ENCODE results near the gene NDUFA8. TPM values are rescaled to one million over a fixed set of nuclear protein-coding genes. Genes with fewer than 3 reads are reported as not detected.
"Not testable (repeated sequence)": the region's sequence is repeated elsewhere in the genome, so short reads cannot be mapped to it uniquely, and the experiment has no call there.

The NDUFA8 gene
- total RNA-seq, 1 donor from 2014 or later: 27.6 TPM

DNA sequence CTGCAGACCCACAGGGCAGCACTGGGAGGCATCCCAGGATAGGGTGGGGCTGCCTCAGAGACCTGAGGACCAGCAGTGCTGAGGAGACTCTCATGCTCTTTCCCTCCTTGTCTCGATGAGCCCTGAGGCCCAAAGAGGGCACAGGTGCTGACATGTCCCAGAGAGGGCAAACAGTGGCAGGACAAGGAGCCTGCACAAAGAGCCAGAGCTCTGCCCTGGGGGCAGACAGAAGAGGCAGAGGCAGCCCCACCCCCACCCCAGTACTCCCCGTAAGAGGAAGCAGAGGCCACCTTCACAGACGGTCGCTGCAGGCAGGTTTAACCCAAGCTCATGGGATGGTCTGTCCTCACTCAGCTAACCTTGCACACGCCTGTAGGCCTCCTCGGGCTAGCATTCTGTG, 37.1 kb downstream of the NDUFA8 start:
- ATAC-seq (no peak), DNase-seq (ENCODE audit: low spot score) (no peak)

DNA sequence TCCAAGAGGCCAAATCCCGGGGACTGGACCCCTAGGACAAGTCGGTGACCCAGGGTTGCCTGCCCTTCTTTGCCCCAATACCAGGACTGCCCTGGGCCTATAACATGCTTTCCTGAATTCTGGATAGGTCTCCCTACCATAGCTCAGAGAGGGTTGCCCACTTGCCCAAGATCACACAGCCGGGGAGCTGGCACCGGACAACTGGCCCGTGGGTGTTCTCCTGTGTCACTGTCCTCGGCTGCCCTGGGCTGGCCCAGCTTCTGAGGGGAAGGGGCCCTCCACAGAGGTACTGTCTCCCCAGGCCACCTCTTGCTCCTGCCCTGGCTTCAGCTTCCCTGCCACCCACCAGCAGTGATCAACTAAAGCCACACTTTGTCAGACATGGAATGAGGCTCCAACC, 37.6 kb downstream of the NDUFA8 start:
- no peak for DNase-seq (ENCODE audit: low spot score)
- ATAC-seq: no peak

DNA sequence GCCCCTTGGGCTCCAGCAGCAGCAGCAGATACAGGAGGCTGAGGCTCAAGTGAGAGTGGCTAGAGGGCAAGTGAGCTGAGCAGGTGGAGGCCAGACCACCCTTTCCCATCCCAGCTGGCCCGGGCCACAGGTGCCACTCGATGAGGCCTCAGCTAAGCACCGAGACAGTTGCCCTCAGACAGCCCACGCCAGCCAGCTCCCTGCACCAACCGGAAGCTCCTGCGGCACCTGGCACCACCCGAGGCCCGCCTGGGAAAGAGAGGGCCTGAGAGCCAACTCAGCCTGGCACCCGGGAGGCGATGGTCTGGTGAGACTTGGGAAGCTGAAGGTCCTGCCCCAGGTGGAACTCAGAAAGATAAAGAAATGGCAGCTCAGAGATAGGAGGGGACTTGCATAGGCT, 38.2 kb downstream of the NDUFA8 start:
- no peak for DNase-seq (ENCODE audit: low spot score)

DNA sequence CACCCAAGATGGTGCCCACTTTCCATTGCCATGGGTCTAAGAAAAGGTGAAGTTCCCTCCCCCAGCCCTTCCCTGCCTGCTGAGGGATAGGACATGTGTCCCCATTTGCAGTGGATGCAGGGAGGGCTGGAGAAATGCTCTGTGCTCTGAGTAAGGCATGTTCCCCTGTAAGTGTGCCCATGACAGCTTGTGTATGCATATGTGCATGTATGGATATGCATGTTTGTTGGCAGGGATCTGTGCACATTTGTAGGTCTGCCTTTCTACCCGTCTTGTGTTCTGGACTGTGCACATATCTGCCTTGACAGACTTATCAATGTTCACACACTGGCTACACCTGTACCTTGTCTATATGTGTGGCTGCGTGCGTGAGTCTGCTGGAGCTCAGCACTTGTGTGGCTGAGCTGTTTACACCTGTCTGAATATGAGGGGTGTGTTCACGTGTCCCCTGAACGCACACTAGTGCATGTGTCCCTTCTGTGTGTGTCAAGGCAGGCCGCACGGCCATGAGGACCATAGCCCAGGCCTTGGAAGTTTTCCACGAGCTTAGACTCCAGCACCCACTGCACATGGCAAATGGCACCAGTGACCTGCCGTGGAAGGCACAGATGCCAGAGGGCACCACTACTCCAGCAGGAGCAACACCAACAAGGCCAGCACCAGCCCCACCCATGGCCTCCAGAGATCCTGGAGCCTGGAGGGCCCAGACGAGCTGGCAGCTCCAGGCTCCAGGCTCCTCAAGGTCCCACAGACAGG, 39.1 kb downstream of the NDUFA8 start:
- ATAC-seq (no peak), DNase-seq (ENCODE audit: low spot score) (no peak)

More for the DNA sequence above, 38.2 kb downstream of the NDUFA8 start:
- no peak for ATAC-seq

DNA sequence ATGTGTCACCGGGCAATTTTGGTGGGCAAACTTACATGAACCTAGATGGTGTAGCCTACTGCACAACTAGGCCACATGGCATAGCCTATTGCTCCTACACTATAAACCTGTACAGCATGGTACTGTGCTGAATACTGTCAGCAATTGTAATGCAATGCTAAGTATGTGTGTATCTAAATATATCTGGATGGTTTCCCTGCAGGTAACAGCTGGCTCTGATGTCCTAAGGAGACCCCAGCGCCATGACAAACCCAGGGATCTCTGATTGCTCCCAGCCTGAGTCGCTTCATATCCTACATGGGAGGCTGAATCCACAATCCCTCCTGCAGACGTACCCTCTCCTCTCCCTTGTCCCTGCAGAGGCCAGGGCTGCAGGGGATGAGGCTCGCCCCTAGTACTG, 39.9 kb downstream of the NDUFA8 start:
- DNase-seq (ENCODE audit: low spot score): no peak
- ATAC-seq: no peak

DNA sequence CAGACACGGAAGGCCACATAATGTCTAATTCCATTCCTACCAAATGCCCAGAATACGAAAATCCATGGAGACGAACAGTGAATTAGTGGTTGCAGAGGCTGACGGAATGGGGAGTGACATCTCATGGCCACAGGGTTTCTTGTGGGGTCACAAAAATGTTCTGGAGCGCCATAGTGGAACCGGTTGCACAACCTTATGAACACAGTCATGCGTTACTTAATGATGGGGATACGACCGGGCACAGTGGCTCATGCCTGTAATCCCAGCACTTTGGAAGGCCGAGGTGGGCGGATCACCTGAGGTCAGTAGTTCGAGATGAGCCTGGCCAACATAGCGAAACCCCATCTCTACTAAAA, 40.4 kb downstream of the NDUFA8 start:
- DNase-seq (ENCODE audit: low spot score) (no peak), ATAC-seq (no peak)

DNA sequence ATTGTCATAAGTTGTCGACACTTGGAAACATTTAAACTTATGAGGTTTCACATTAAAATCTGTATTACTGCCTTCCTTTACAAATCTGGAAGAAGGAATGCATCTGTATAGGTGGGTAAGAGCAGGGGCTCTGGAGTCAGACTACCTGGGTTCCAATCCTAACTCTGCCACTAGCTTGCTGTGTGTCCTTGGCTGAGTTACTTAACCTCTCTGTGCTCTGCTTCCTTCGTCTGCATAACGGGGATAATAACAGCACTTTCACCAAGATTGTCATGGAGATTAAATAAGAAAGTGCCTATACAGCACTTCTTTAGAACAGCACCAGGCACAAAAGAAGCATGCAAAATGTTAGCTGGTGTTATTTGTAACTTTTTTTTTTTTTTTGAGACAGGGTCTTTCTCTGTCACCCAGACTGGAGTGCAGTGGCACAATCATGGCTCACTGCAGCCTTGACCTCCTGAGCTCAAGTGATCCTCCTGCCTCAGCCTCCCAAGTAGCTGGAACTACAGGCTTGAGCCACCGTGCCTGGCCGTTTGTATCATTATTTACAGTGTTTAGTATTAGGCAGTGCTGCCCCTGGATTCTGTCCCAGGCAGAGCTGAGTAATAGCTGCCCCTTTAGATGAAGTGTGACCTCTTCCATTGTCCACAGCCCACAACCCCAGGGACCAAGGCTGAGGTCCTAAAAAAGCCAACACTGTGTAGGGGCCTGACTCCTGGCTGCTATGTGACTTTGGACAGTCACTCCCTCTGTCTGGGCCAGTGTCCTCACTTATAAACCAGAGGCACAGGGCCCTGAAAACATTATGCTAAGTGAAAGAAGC, 41.0 kb downstream of the NDUFA8 start:
- no peak for ATAC-seq
- DNase-seq (ENCODE audit: low spot score): no peak

DNA sequence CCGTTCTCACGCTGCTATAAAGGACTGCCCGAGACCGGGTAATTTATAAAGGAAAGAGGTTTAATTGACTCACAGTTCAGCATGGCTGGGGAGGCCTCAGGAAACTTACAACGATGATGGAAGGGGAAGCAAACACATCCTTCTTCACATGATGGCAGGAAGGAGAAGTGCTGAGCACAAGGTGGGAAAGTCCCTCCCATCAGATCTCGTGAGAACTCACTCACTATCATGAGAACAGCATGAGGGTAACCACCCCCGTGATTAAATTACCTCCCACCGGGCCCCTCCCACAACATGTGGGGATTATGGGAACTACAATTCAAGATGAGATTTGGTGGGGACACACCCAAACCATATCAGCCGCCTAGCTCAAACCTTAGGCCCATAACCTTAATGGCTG, 42.3 kb downstream of the NDUFA8 start:
- ATAC-seq: not testable (repeated sequence)

DNA sequence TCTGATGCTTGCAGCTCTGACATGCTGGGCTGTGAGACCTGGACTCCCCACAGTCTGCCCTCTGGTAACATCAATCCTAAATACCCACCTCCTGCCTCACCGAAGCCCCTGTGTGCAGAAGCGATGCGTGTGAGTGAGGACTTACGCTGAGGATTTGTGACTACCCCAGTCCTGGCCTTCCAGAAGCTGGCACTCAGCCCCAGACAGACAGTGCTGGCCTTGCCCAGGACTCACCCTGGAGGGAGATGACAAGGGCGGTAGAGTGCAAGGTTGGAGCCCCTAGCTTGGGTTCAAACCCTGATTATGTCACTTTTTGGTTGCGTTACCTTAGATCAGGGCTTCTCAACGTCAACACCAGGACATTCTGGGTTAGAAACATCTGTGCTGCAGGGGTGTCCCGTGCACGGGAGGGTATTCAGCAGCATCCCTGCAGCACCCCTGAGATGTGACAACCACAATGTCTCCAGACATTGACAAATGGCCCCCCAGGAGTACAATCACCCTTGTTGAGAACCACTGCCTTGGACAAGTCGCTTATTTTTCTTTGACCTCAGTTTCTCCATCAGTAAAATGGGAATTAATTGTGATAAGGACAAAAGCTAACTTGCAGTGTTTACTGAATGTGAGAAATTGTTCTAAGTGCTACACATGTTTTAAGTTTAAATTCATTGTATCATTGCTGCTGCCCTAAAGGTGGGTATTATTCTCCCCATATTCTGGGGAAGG, 43.0 kb downstream of the NDUFA8 start:
- ATAC-seq (no peak), DNase-seq (ENCODE audit: low spot score) (no peak)

More for the DNA sequence above, 42.3 kb downstream of the NDUFA8 start:
- DNase-seq (ENCODE audit: low spot score): not testable (repeated sequence)

DNA sequence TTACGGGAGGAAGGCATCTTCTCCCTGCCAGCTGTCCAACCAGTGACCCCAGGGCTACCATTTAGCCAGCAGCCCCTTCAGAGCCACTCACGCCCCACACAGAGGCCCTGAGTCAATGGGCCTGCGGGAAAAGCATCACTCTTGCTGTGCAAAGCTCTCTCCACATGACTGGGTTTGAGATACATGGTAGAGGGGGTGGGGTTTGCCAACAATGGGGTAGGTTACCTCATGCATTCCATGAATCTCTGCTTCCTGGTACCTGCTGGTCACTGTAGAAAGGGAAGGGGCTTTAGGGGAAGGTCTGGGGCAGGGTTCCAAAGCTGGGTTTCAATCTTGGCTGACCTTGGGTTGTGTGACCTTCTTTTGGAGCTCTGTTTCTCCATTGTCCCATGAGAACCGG, 43.5 kb downstream of the NDUFA8 start:
- ATAC-seq (no peak), DNase-seq (ENCODE audit: low spot score) (no peak)

DNA sequence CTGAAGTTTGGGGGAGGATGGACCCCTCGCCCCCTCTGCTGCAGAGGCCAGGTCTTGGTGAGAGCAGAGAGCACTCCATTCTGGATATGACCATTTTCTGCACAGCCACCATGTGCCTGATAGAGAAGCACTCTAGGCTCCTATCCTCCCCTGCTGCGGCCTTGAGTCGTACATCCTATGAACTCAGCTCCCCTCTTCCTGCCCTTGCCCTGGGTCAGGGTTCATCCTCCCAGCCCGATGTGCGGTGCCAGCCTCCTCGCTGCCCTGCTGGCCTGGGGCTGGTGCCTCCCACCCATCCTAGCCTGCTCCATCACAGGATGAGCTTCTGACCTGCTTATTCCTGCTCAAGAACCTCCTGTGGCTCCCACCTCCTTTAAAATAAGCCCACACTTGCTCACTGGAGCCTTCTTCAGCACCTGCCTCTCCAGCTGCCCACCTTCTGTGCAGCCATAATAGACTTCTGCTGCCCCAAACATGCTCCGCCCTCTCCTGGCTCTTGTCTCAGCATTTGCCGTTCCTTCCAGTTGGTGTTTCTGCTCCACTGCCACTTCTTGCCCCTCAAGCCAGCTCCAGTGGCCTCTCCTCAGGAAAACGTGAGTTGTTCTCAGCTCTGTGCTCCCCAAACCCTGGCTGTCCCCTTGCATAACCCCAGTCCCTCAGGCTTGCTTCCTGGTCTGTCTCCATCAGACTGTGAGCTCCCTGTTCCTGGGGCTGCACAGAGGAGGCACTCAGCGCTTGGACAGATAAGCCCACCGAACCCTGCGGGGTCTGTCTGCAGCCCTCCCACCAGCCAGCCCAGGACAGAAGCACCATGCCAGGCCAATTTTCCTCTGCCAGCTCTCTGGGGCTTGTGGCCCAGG, 44.2 kb downstream of the NDUFA8 start:
- ATAC-seq (no peak), DNase-seq (ENCODE audit: low spot score) (no peak)

DNA sequence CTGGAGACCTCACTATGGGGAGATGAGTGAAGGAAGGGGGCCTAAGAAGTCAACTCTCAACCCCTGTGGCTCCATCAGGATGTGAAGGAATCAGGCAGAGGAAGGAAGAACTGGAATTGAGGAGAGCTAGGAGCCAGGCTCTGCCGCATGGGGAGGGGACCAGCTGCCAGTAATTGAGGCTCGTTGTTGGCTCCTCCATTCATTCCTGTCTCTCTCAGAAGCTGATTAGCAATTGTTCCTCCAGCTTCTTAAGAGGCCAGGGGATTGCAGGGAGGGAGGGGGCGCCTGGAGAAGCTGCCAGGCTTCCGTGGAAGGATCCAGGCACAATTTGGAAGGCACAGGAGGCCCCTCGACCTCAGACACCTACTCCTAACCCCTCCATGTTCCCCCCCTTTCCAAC, 46.0 kb downstream of the NDUFA8 start:
- ATAC-seq (no peak), DNase-seq (ENCODE audit: low spot score) (no peak)

DNA sequence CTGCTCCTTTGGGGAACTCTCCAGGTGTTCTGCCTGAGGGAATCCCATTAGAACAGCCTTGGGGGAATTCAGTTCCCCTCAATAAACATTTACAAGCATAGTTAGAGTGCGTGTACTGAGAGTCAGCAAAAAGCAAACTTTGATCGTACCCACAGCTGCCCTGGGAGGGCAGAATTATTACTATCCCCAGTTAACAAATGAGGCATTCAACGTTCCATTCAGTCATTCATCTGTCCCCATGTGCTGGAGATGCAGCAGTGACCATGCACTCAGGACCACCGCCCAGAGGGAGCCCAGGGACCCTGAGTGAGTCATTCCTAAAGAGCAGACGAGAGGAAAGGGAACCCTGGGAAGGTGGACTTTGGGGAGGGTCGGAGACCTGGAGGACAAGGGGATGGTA, 47.3 kb downstream of the NDUFA8 start:
- no peak for ATAC-seq
- no peak for DNase-seq (ENCODE audit: low spot score)

DNA sequence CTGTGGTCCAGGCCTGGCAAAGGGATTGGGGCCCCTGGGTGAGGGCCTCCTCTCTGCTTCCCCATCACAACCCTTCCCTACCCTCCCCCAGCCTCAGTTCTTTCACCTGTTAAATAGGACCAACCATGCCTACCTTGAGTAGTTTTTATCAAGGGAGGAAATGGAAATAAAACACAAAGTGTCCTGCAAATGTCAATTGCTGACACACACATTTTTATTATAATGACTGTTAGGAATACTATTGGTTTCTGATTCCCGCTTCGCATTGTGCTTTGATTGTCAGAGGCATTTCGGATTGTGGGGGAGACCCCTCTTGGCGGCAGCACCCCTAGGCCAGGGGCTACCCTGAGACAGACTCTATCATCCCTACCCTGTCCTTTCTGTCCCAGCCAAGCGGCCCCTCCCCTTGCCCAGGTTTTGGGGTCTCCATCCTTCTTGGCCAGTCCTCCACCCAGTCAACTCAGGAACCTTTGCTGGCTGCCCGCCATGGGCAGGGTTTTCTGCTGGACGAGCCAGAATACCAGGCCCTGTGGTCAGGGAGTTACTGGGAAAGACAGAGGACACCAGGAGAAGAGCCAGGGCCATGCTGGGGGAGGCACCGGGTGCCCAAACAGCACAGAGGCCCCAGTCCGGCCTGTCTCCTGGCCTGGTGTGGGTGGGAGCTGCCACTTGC, 48.0 kb downstream of the NDUFA8 start:
- ATAC-seq (no peak), DNase-seq (ENCODE audit: low spot score) (no peak)

DNA sequence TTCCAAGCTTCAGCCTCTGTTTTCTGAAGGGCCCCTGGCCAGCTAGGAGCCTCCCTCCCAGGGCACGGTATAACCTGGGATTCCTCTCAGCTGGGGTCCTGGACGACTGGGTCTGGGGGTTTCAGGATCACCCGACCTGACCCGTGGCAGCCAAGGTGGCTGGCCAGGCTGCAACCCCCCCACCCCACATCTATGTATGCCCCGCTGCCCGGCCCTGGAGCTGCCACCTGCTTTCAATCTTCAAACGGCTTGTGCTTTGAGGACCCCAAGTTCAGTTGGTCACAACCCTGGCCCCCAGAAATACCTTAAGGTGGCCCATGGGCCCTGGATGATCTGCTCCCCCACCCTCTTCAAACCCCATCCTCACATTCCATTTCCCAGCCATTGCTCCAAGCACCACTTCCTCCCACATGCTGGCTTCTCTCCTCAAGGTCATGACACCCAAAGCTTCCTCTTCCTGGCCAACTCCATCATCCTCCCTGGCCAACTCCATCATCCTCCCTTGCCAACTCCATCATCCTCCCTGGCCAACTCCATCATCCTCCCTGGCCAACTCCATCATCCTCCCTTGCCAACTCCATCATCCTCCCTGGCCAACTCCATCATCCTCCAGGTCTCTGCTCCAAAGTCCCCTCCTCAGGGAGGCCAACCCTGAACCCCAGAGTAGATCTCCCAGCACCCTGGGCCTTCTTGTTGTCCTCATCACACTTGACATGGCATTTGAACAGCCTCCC, 49.3 kb downstream of the NDUFA8 start:
- ATAC-seq (no peak), DNase-seq (ENCODE audit: low spot score) (no peak)

DNA sequence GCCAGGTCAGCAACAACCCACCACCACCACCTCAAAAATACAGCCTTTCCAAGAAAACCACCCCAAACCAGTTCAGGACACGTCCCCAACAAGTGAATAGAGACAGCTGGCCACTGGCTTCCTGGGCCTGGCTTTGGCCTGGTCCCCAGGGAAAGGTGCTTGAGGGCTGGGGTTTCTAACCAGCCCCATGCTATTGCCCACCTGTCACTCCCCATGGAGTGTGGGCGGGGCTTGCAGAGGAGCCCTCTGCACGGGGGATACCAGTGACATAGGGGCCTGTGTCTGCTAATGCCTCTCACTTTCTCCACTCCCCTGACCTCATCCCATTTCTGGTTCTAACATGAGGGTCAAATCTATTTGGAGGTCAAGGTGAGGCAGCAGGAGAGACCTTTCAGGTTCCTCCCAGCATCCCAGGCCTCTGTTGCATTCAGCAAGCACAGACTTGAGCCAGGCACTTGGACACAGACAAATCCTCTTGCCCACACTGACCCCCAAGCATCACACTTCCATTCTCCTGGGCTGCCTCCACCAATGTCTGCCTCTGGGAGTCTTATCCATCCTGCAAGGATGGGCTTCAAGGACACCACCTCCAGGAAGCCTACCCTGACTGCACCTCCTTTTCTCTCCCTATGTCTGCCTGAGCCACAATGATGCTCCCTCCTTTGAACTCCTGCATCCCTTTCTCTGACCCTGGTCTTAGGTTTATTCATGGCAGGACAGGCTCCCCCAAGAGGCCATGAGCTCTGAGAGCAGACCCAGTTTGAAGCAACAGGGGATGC, 50.4 kb downstream of the NDUFA8 start:
- ATAC-seq (no peak), DNase-seq (ENCODE audit: low spot score) (no peak)

DNA sequence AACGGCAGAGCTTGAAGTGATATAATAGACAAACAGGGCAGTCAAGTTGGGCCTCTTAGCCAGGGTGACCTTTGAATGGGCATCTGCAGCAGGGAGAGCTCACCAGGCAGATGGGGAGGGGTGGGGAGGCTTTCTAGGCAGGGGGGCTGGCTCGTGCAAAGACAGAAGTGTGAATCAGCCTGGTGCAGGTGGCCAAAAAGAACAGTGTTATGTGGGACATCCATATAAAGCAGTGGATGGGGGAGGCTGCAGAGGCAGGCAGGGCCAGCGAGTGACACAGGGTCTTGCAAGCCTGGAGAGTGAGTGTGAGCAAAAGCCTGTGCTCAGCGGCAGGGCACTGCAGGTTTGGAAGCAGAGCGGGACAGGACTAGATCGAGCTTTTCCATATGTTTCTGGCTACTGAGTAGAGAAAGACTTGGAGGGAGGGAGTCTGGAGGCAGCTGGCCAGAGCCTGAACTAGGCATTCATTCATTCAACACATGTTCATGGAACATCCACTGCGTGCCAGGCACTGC, 52.2 kb downstream of the NDUFA8 start:
- DNase-seq (ENCODE audit: low spot score) (no peak), ATAC-seq (no peak)

DNA sequence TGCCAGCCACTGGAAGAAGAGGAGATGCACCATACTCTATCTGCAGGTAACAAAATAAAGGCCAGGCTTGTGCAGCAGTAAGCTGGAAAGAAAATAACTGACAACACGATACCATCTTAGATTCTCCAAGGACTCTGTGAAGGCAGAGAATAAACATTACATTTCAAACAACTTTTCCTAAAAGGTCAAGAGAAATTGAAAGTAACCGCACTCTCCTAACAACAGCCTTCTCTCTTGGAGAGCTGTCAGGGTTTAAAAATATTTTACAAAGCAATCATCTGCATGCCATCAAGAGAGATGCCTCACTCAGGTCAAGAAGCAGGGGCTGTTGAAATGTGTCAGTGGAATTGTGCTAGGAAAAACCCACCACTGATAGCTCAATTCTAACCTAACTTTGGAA, 53.0 kb downstream of the NDUFA8 start:
- no peak for ATAC-seq

DNA sequence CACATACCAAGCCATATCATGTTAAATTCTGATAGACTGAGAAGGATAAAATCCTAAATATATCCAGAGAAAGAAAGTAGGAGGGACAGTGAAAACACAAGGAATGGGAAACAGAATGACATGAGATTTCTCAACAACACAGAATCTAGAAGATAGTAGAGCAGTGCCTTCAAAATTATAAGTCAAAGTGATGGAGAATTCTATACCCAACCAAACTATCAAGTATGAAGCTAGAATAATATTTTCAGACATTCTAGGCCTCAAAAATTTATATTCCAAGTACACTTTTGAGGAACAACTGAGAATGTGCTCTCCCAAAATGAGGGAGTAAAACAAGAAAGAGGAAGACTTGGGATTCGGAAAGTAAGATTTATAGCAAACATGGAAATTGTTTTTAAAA, 55.6 kb downstream of the NDUFA8 start:
- DNase-seq (ENCODE audit: low spot score): no peak
- ATAC-seq: no peak

More for the DNA sequence above, 53.0 kb downstream of the NDUFA8 start:
- DNase-seq (ENCODE audit: low spot score): no peak

Data from left lobe of liver (tissue), 2 donors.